CD4-positive, CD25-positive, alpha-beta regulatory T cell (primary cell): ENCODE data around the gene ZP1. TPM values are rescaled to one million over a fixed set of nuclear protein-coding genes. Genes with fewer than 3 reads are reported as not detected.

ENCODE experiments used
- polyA plus RNA-seq, 4 donors: library from polyadenylated mRNA; unstranded; fragments of 300-500 nt; fragmentation: Illumina TruSeq; gene quantifications; one replicate each; pipeline ENCODE4 v1.2.3, GENCODE V29; 2021
- total RNA-seq: library from RNA; stranded (reverse); gene quantifications from one replicate; pipeline ENCODE4 v1.2.3, GENCODE V29; 2022

ZP1 gene
- total and polyA plus RNA-seq, 5 donors from 2014 or later, result not detected

Other genes starting within 250 kb of the ZP1 start
- gene MS4A8, start 167.9 kb upstream of the ZP1 start, total RNA-seq, result not detected
- gene MS4A8, start 167.9 kb upstream of the ZP1 start, polyA plus RNA-seq, result not detected
- not detected for gene MS4A18, start 142.8 kb upstream of the ZP1 start, total RNA-seq
- not detected for gene MS4A18, start 142.8 kb upstream of the ZP1 start, polyA plus RNA-seq
- gene MS4A15, start 110.7 kb upstream of the ZP1 start, total RNA-seq, result not detected
- gene MS4A15, start 110.7 kb upstream of the ZP1 start, polyA plus RNA-seq, result not detected
- not detected for gene MS4A10, start 82.2 kb upstream of the ZP1 start, total RNA-seq
- gene MS4A10, start 82.2 kb upstream of the ZP1 start, polyA plus RNA-seq, result not detected
- gene CCDC86, start 25.4 kb upstream of the ZP1 start, total RNA-seq, result 12.2 TPM
- gene CCDC86, start 25.4 kb upstream of the ZP1 start, polyA plus RNA-seq, result 10 to 100 TPM in 1 of 4 donors, 1 to 10 TPM in 3; 7.0 to 12.8 (median 8.4) TPM
- gene PTGDR2, start 11.6 kb upstream of the ZP1 start, total RNA-seq, result 2.3 TPM
- 1 to 10 TPM in 3 of 4 donors, under 1 TPM in 1; 0.81 to 1.4 (median 1.1) TPM for gene PTGDR2, start 11.6 kb upstream of the ZP1 start, polyA plus RNA-seq
- 67.6 TPM for gene PRPF19, start 39.0 kb downstream of the ZP1 start, total RNA-seq
- gene PRPF19, start 39.0 kb downstream of the ZP1 start, polyA plus RNA-seq, result 10 to 100 TPM; 13.6 to 17.4 (median 13.9) TPM
- gene TMEM109, start 46.6 kb downstream of the ZP1 start, total RNA-seq, result 49.9 TPM
- gene TMEM109, start 46.6 kb downstream of the ZP1 start, polyA plus RNA-seq, result 100 to 1,000 TPM; 188 to 215 (median 198) TPM
- not detected for gene TMEM132A, start 56.9 kb downstream of the ZP1 start, total RNA-seq
- not detected for gene TMEM132A, start 56.9 kb downstream of the ZP1 start, polyA plus RNA-seq
- 1.0 TPM for gene SLC15A3, start 84.6 kb downstream of the ZP1 start, total RNA-seq
- gene SLC15A3, start 84.6 kb downstream of the ZP1 start, polyA plus RNA-seq, result under 1 TPM in 1 of 4 donors, not detected in 3; 0.43 TPM
- gene CD6, start 104.1 kb downstream of the ZP1 start, total RNA-seq, result 398 TPM
- gene CD6, start 104.1 kb downstream of the ZP1 start, polyA plus RNA-seq, result 100 to 1,000 TPM; 108 to 188 (median 130) TPM
- 390 TPM for gene CD5, start 234.9 kb downstream of the ZP1 start, total RNA-seq
- 100 to 1,000 TPM; 150 to 253 (median 213) TPM for gene CD5, start 234.9 kb downstream of the ZP1 start, polyA plus RNA-seq